ENCODE measurements around the gene ZNF382.

DNA sequence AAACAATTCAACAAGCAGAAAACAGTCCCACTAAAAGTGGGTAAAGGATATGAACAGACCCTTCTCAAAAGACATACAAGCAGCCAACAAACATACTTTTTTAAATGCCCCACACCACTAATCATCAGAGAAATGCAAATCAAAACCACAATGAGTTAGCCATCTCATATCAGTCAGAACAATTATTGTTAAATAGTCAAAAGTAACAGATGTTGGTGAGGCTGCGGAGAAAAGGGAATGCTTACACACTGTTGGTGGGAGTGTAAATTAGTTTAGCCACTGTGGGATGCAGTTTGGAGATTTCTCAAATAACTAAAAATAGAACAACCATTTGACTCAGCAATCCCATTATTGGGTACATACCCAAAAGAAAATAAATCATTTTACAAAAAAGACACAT lies 40.7 kb upstream of the ZNF382 start:
- TF ChIP-seq, protein P1, sequence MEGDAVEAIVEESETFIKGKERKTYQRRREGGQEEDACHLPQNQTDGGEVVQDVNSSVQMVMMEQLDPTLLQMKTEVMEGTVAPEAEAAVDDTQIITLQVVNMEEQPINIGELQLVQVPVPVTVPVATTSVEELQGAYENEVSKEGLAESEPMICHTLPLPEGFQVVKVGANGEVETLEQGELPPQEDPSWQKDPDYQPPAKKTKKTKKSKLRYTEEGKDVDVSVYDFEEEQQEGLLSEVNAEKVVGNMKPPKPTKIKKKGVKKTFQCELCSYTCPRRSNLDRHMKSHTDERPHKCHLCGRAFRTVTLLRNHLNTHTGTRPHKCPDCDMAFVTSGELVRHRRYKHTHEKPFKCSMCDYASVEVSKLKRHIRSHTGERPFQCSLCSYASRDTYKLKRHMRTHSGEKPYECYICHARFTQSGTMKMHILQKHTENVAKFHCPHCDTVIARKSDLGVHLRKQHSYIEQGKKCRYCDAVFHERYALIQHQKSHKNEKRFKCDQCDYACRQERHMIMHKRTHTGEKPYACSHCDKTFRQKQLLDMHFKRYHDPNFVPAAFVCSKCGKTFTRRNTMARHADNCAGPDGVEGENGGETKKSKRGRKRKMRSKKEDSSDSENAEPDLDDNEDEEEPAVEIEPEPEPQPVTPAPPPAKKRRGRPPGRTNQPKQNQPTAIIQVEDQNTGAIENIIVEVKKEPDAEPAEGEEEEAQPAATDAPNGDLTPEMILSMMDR (IDR thresholded peaks at IDR 0.05), result no peak
- TF ChIP-seq POLR2A (IDR thresholded peaks at IDR 0.05), result no peak
